Measurements from ENCODE around the gene KIAA1671.

The KIAA1671 gene

DNA sequence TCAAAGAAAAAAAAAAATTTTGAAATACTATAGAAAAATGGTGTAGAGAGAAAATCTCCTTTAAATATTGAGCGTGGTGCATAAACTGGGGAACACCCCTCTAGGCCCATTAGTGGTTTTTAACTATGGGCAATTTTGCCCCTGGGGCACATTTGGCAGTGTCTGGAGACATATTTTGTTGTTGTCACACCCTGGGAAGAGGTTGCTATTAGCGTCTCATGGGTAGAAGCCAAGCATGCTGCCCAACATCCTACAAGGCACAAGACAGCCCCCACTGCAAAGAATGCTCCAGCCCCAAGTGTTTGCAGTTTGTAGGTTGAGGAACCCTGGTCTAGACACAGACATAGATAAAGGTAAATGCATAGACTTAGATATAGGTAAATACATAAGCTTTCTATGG, 92.6 kb downstream of the KIAA1671 start:
- DNase-seq (ENCODE audit: low read depth), result no peak

DNA sequence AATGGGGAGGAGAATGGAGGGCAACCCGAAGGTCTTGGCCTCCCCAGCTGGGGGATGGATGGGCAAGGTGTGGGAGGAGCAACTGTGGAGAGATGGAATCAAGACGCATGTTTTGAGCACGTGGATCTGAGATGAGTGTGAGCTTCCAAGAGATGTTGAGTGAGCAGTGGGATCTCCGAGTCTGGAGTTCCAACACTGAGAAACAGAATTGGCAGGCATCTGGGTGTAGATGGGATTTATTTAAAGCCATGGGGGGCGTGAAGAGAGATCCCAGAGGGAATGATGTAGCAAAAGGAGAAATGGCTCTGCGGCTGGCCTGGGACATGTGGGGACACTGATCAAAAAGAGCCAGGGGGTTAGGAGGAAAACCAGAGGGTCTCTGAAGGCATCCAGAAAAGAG, 95.6 kb downstream of the KIAA1671 start:
- no peak for DNase-seq (ENCODE audit: low read depth)

DNA sequence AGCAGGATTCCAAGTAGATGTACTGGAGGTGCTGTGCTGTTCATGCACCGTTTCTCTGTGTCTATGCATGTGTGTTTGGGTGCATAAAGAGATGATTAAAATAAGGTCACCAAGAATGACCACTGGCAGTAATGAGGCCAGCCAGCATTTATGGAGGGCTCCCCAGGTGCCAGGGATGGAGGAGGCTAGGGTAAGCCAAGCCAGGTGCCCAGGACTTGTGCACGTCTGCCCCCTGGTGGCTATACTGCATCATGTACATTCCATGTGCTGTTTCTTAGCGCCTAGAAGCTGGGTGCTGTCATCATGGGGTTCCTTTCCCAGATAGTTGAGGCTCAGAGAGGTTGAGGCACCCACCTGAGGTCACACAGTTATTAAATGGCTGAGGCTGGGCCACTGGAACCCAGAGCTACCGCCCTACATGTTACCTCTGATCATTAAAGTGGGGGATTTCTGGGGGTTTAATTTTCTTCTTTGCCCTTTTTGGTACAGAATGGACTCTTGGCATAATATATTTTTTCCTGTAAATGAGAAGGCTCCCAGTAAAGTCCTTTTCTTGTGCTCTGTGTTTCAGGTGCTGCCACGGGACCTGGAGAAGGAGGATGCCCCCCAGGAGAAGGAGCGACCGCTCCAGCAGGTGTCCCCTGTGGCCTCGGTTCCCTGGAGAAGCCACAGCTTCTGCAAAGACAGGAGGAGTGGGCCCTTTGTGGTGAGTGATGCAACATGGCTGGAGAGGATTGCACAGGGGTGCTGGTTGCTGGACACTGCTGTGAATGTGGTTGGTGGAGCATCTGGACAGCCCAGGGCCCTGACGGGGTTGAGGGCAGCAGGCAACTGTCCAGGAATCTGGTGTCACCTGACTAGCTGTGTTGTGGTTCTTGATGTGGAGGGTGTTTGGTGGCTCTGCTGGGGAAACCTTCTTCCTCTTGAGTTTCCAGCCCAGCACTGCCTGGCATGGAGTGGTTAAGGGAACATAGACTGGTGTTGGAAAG, 96.4 kb downstream of the KIAA1671 start:
- no peak for DNase-seq (ENCODE audit: low read depth)

DNA sequence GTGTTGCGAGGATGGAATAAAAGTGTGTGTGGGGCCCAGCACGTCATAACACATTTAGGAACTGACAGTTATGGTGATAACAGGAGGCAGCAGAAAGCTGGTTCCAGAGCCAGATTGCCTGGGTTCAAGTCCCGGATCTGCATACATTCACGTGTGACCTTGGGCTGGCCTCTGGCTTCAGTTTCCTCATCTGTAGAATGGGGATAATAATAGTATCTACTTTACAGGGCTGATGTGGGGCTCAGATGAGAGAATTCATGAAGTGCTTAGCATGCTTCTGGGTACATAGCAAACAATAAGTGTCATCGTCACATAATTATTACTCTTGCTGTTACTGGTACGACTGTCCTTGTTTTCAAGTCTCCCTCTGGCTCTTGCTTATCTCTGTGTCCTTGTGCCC, 97.3 kb downstream of the KIAA1671 start:
- DNase-seq (ENCODE audit: low read depth), result no peak

DNA sequence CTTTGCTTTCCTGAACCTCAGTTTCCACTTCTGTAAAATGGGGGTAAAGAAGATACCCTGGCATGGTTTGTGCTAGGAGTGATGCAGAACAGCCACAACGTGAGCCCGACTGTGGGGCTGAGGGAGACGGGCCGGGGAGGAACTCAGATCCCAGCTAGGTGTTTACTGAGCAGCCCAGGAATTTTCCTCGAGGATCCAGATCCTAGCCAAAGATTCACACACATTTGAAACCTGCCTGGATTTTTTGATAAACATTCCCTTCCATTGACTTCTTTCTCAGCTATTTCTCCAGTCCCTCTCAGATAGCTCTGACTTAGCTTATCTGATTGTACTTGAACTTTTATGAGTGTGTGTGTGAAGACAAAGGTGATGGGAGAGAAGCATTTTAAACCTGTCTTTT, 98.0 kb downstream of the KIAA1671 start:
- DNase-seq (ENCODE audit: low read depth), result no peak

DNA sequence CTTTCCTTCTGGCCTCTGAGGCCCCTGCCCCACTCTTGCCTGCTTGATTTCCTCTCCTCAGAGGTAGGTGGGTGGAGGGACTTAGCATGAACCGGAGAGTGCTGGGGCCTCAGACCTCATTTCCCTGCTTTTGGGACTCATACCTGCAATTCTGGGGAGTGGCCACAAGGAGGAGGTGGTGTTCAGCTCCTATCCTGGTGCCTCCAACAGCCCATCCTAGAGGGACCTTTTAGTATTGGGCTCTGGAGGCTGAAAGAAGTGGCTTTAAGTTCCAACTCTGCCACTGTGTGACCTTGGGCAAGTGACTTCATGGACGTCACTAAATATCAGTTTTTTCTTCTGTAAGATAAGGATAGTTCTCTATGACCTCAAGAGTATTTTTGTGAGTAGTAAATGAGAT, 98.6 kb downstream of the KIAA1671 start:
- DNase-seq (ENCODE audit: low read depth), result no peak

DNA sequence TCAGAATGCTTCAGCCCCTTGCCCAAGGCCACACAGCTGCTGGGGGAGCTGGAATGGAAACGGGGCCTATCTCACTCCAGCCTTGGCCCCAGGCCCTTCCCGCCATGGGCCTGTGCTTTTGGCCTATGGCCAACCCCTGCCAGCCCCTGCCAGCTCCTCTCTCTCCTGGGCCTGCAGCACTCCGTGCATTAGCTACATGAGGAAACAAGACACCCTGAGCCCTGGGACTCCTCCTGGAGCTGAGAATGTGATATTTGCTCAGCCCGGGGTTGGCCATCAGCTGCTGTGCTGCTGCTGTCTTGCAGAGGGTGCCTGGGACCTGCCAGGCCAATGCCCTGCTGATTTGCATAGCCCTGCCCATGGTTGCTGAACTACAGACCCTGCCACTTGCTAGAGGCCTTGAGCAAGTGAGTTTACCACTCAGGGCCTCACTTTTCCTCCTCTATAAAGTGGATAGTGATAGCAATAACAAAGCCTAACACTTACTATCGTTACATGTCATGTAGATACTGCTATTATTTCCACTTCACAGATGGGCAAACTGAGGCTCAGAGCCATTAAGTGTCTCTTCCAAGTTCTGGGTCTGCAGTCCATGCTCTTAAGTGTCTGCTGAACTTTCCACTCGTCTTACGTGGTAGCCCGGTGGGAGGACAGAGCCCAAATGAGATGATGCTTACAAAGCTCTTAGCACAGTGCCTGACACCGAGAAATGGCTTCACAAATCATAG, 99.6 kb downstream of the KIAA1671 start:
- DNase-seq (ENCODE audit: low read depth), result no peak

DNA sequence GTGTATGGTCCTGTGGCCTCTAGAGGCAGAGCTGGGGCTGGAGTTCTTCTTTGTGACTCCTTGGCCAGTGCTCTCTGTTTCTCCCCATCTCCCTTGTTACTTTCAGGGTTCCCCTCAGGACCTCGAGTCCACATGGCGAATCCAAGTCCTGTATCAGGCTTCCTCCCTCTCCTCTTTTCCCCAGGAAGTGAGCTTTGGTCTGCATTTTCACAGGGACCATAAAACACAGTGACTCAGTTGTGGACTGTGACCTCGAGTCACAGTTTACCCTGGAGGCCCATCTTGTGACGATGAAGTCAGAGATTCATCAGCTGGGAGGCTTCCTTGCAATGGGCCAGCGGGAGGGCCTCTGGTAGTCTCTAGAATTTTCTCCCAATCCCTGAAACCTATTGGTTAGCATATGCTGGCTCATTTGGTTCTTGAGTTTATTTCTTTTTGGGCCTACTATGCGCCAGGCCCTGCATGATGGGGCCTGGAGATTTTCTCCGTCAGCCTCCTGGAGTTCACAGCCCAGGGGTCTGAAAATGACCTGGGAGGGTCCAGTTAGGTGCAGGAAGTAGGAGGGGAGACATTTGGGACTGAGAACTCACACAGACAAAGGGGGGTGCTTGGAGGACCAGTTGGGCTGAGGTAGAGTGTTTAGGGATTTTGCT, 100.8 kb downstream of the KIAA1671 start:
- DNase-seq (ENCODE audit: low read depth), result no peak

DNA sequence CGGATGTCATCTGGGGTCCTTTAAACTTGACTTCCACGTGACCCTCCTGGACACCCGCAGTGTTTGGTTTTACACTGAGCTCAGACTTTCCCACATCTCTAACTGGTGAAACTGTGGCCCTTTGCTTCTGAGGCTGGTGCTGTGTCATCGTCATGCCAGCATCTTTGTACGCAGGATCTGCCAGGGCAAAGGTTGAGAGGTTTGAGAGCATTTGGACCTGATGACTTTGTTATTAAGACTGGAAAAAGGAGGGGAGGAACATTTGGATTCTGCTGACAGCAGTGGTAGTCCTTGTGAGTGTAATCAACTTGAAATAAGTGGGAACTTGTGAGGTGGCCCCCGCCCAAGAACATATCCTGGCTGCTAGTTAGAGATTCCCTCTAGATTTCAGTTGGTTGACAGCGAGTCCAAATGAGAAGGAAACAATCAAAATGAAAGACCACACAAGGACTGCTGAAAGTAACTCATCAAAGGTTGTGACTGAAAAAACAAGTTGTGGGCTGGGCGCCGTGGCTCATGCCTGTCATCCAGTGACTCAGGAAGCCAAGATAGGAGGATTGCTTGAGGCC, 102.5 kb downstream of the KIAA1671 start:
- DNase-seq (ENCODE audit: low read depth), result no peak

DNA sequence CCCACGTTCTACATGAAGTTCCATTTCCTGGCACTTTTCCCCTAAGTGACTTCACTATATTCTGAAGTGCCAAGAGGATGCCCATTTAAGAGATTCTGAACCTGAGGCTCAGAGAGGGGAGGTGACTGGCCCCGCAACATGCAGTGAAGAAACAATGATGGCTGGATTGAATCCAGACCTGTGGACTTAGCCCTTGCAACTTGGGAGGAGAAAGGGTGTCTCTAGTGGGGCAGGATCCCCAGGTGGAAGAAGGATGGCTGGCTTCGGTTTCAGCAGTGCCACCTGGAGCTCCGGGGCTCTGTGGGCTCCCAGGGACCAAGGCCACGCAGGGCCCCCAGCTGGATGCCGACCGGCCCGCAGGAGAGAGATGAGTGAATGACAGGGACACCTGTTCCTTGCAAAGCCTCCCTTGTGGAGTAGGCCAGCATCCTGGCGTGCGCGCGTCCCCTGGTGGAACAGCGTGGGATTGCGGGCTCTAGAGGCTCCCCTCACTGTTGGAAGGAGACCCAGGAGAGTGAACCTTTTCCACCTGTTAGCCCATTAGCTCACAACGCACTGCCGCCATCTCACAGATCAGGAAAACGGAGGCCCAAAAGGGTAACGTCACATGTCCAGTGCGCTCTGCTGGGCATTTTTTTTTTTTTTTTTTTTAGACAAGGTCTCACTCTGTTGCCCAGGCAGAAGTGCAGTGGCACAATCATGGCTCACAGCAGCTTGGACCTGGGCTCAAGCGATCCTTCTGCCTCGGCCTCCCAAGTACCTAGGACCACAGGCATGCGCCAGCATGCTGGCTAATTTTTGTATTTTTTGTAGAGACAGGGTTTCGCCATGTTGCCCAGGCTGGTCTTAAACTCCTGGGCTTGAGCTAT, 104.7 kb downstream of the KIAA1671 start:
- DNase-seq (ENCODE audit: low read depth), result no peak

DNA sequence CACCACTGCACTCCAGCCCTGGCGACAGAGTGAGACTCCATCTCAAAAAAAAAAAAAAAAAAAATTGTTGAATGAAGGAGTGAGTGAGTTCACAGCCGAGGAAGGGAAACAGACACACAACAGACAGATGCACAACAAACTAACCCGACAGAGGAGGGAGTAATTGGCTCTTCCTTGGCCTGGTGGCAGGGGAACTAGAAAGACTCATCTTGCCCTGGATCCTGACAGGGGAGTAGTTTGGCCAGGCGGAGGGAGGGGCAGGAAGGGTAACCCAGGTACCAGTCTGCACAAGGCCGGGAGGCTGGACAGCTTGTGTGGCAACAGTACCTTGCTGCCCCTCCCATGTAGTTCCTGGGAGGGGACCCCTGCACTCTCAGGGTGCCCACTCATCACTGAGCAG, 106.9 kb downstream of the KIAA1671 start:
- no peak for DNase-seq (ENCODE audit: low read depth)

DNA sequence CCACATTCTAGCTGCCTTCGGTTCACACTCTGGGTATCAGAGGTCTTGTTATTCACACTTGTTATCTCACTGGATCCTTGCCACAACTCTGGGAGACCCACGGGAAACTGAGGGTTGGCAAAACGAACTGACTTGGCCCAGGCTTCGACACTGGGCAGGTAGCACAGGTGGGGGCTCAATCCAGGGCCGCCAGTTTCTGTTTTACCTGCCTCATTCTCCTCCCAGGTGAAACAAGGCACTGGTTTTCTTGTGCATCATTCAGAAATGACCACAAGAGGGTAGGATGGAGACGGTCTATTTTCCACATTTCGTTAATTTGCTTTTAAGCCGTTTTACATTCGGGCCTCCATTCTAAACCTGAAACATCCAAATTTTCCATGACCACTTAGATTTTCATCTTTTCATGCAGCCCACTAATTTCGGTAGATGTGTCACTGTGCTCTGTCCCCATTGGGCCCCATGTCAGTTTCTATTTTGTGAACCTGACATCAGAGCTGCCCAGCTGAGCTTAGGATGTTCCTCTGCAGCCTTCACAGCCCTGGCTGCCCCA, 108.1 kb downstream of the KIAA1671 start:
- DNase-seq (ENCODE audit: low read depth), result no peak

DNA sequence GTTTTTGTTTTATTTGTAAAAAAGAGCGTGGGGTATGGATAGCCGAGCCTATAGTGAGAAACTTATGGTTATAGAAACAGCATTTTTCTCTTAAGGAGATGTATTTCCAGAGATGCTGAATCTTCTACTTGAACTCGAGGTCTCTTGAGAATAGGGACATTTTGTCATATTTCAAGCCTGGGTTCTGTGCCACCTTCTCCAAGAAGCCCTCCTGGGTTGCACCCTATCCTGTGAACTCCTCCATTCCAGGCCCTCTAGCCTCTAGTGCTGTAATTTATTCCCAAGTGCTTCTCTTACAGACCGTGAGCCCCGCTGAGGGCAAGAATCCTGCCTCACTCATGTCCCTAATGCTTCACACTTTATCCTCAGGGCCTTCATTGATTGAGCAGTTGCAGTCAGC, 108.6 kb downstream of the KIAA1671 start:
- DNase-seq (ENCODE audit: low read depth), result no peak

DNA sequence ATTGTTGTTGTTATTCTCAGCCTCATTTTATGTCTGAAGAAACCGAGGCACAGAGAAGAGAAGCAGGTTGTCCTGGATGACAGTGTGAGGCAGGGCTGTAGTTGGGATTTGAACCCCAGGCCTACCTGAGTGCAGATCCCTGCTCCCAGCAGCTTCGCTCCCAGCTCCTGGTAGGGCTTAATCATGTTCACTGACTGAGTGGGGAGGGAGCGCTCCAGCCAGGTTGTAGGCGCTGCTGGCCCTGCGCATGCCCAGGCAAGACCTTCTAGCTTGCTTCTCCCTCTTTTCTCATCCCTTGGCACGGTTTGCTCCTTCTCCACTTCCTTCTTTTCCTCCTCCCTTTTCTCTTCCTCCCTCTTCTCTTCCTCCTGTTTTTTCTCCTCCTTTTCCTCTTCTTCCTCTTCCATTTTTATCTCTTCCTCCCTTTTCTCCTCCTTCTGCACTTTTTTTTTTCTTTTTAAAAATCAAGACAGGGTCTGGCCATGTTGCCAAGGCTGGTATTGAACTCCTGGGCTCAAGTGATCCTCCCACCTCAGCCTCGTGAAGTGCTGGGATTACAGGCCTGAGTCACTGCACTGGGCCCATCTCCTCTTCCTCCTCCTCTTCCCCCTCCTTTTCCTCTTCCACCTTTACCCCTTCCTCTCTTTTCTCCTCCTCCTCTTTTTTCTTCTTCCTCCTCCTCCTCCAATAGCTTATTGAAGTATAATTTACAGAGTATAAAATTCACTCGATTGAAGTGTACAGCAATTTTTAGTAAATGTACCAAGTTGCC, 109.3 kb downstream of the KIAA1671 start:
- DNase-seq (ENCODE audit: low read depth), result no peak

DNA sequence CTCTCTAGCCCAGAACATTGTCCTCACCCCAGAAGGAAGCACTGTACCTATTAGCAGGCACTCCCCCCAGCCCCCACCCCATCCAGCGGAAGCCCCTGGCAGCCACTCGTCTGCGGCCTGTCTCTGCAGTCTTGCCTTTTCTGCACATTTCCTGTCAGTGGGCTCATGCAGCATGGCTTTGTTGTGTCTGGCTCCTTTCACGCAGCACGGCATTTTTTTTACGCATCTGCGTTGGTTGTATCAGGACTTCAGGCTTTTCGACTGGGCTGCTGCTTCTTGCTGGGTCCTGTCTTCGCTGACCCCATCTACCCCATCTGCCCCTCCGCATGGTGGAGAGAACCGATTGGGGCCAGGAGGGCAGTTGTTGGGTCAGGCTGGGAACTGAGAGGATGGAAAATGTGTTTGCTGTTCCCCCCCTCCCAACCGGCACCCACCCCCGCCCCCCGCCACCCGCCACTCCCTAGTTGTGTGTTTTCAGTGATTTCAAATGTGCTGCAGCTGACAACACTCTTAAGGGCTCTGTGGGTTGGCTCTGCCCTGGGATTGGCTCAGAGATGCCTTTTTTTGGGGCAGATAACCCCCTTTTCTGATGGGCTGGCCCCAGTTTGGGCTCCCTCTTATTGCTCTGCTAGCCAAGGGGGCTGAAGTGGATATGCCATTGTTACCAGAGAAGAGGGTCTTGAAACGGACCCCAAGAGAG, 110.0 kb downstream of the KIAA1671 start:
- no peak for DNase-seq (ENCODE audit: low read depth)

DNA sequence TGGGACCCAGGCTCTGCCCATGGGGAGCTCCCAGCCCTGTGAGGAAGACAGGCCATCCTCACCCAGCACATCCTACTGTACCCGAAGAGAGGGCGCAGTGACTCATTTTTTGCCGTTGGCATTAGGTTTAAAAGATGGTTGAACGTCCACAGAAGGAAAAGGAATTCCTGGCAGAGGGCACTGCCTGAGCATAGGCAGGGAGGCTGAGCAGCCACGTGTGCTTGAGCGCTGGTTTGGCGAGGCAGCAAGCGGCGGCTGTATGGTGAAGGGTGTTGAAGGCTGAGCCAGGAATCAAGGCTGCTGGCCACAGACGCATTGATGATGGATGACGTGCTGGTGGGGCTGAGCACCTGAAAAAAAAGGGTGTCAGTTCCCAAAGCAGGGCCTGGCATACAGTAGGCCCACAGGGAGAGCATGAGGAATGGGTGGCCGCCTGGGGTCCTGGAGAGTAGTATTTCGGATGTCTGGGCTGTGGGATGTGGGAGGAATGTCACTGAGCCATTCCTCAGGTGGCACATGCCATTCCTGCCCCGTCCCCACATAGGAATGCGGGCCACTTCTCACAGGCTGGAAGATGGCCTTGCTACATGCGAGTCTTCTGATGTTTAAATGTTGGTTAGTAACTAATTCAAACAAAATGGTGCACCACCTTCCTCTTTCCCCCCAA, 112.5 kb downstream of the KIAA1671 start:
- no peak for DNase-seq (ENCODE audit: low read depth)

DNA sequence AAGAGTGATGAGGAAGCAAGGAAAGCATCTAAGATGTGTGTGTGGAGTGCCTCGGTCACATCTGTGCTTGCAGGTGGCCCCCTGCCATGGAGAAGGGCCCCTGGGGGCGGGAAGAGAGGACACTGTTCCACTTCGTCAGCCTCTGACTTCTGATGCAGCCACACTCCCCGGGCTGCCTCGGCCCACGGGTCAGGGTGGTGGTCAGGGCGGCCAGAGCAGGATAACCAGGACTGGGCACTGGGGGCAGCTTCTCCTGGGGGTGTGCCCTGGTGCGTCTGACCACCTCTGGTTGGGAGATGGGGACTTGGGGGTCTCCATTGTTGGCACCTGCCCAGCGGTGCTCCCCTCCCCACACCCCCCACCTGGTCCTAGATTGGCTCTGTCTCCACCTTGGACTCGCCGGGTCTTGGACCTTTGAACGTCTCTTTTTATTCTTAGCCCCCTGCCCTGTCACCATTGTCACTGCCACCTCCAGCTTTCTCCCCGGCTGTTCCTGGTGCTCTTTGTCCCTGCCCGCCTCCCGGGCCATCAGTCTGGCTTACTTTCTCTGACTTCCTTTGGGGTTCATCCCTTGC, 114.4 kb downstream of the KIAA1671 start:
- no peak for DNase-seq (ENCODE audit: low read depth)

DNA sequence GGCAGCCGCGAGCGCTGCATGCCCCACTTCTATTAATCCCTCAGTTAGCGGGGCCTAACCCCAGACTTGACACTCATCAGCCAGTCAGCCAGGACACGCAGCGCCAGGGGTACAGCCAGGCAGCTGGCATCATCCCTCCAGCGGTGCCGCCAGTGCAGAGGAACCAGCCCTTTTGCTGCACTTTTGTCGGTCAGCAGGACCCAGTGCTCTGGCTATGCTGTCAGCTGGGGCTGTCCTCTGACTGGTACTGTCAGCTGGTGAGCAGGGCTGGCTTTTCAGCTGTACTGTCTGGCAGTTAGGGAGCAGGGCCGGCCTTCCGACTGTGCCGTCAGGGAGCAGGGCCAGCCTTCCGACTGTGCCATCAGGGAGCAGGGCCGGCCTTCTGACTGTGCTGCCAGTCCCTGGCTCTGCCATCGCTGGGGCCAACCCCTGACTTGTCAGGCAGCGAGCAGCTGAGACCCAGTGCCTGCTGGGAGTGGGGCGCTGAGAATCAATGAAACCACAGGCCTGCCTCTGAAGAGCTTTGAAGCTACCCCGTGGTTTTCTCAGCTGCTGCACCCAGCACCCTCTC, 115.4 kb downstream of the KIAA1671 start:
- no peak for DNase-seq (ENCODE audit: low read depth)

Measured in GM04503 (cell line).